Measurements from ENCODE around the gene SIX1.

The SIX1 gene

GRCh38 chr14:60616461-60616959, 32.8 kb downstream of the SIX1 start:
- Mint-ChIP-seq H3K4me1 (ENCODE audit: low read depth) (no peaks in the 10 kb centered on the region), H3K27me3 (ENCODE audit: low read depth) (peaks cover 24% of the 10 kb centered on the region), H3K27ac (no peak overlapping the region), H3K9me3 (no peaks in the 10 kb centered on the region), H3K4me3 (no peak overlapping the region), H3K36me3 (ENCODE audit: low read depth) (no peaks in the 10 kb centered on the region)

- Mint-ChIP-seq H3K4me3 (no peak overlapping the region), H3K9me3 (peaks cover 4% of the 10 kb centered on the region), H3K27ac (no peak overlapping the region), H3K27me3 (ENCODE audit: low read depth) (peaks cover 17% of the 10 kb centered on the region), H3K36me3 (ENCODE audit: low read depth) (no peaks in the 10 kb centered on the region), H3K4me1 (ENCODE audit: low read depth) (no peaks in the 10 kb centered on the region)
These were observed 47.0 kb downstream of the SIX1 start for GRCh38 chr14:60602291-60602690.

DNA sequence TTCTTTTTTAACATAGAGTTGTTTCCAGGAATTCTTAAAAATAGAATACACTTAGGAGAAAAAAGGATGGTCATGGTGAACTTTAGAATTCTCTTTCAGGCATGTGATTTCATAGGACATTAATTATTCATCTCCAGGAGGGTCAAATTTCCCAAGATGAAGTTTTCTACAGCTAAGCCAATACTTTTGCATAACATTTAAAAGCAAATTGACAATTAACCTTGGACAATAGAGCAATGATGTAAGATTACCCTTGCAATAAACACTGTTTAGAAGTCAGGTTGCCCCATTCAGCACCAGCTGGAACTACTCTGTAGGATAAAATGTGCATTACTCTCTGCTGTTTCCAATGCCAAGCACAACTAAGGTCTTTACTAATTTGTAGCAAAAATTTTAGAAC, 49.5 kb downstream of the SIX1 start:
- H3K4me3 Mint-ChIP-seq: no peak overlapping the region
- H3K27me3 Mint-ChIP-seq (ENCODE audit: low read depth): peaks cover 28% of the 10 kb centered on the region
- no peaks in the 10 kb centered on the region for H3K4me1 Mint-ChIP-seq (ENCODE audit: low read depth)
- no peaks in the 10 kb centered on the region for H3K9me3 Mint-ChIP-seq
- H3K36me3 Mint-ChIP-seq (ENCODE audit: low read depth): no peaks in the 10 kb centered on the region
- no peak overlapping the region for H3K27ac Mint-ChIP-seq

DNA sequence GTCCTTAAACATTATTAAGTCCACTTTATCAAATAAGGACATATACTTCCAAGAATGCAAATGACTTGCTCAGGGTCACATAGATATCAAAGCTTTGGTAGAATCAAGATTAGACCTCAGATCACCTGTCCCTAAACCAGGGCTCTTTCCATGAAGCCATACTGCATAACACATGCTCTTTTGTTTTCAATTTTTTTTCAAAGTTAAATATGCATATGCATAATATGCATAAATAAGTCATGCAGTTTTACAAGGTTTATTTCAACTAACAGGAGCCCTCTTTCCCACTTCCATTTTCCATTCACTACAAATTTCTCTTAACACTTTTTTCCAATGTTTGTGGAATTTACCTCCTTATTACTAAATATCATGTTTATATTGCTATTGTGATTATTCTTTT, 53.1 kb downstream of the SIX1 start:
- Mint-ChIP-seq H3K36me3 (ENCODE audit: low read depth) (no peaks in the 10 kb centered on the region), H3K9me3 (no peaks in the 10 kb centered on the region), H3K27me3 (ENCODE audit: low read depth) (peaks cover 21% of the 10 kb centered on the region), H3K27ac (no peak overlapping the region), H3K4me1 (ENCODE audit: low read depth) (no peaks in the 10 kb centered on the region), H3K4me3 (no peak overlapping the region)

GRCh38 chr14:60594062-60594461, 55.2 kb downstream of the SIX1 start:
- no peak overlapping the region for H3K27ac Mint-ChIP-seq

More at GRCh38 chr14:60594062-60594461, 55.2 kb downstream of the SIX1 start:
- no peak overlapping the region for H3K4me3 Mint-ChIP-seq
- no peaks in the 10 kb centered on the region for H3K4me1 Mint-ChIP-seq (ENCODE audit: low read depth)
- no peaks in the 10 kb centered on the region for H3K9me3 Mint-ChIP-seq
- peaks cover 17% of the 10 kb centered on the region for H3K27me3 Mint-ChIP-seq (ENCODE audit: low read depth)
- no peaks in the 10 kb centered on the region for H3K36me3 Mint-ChIP-seq (ENCODE audit: low read depth)

All from T-helper 1 cell treated with Interleukin-12 subunit alpha and Interleukin-12 subunit beta and Interleukin-4 antibody, amounts not matched to agents 30 μg/mL and 1 μg/mL, for 36 hours (primary cell).